GM18870 (cell line): ENCODE measurements around the gene MBLAC2.
A peak's percentile ranks its signal among the peaks of the same experiment; 100 is the strongest.

Experiments used
- ATAC-seq: cut with Tn5 transposase; IDR thresholded peaks from one replicate; pipeline ENCODE4 v1.9.1; 2021; ENCODE audit warnings: moderate library complexity; ENCODE audit not compliant: unreplicated experiment

MBLAC2 gene

GRCh38 chr5:90474235-90475107, at the start of gene MBLAC2, which contains the start of gene POLR3G:
Gene MBLAC2 (minus strand): TSS chr5:90474771. CDS start chr5:90474292, 479 bp downstream.
Gene POLR3G (plus strand): TSS chr5:90474864. CDS start chr5:90485568, 10,704 bp downstream.
- ATAC-seq: peak; percentile 80

DNA sequence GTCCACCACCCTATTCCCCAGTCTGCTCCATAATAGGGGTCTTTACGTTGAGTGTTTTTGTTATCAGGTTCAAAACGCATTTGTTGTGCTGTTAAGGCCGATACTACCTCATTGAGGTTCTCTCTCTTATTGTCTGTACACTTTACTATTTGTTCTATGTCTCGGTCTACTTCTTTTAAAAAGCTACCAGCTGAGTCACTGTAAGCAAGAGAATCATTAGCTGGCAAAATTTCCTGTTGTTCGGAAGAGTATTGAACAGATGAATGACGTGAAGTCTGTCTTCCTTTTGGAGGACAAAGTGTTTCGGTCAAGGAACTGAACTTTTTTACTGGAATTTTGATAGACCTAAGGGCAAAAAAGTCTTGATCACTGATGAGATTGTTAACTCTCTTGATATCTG, 44.5 kb upstream of the MBLAC2 start:
- ATAC-seq: no peak

- no peak for ATAC-seq
These were observed 44.1 kb upstream of the MBLAC2 start for GRCh38 chr5:90518661-90519060.

DNA sequence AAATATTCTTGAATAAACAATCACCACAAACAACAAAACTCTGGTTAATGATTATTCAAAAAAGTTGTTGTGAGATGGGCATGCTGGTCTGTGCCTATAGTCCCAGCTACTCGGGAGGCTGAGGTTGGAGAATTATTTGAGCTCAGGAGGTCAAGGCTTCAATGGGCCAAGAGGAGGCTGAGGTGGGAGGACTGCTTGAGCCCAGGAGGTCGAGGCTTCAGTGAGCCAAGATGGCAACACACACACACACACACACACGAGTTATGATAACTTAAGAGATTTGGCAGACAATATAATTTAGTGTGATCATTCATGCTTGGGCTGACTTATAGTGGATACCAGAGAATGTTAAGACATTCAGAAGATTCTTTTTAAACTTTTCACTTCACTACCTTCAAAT, 39.9 kb upstream of the MBLAC2 start:
- no peak for ATAC-seq

DNA sequence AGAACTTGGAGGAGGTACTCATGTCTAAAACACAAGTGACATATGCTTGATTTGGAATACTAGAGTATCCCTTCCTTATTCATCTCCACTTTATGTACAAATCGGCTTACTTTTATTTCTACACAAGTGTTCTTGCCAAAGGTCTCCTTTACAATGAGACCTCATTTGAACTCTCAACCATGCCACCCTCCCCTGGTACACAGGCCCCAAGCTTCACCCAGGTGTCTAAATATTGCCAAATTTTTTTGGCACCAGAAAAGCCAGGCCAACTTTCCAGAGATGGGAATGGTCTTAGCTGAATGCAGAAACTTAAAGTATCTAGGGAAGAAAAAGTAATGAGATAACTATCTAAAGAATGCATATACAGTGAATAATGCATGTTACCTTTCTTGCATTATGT, 35.9 kb upstream of the MBLAC2 start:
- ATAC-seq: no peak

DNA sequence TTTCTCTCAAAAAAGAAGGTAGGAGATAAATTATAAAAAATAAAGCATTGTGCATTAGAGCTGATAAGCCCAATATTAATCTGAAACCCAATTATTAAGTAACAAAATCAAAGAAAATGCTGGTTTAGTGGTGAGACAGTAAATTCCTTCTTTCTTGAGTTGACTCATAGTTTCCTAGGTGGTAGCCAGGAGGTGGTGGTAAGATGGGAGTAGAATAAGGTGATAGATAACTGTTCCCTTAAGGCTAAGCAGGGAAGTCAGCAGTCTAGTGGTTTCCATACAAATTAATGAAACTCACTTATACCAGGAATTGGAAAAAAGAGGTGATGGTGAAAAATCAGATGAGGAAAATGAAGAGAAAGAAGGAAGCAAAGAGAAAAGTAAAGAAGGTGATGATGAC, 31.6 kb upstream of the MBLAC2 start:
- ATAC-seq: no peak

- ATAC-seq: no peak
These were observed 30.2 kb upstream of the MBLAC2 start for GRCh38 chr5:90504743-90505142.

DNA sequence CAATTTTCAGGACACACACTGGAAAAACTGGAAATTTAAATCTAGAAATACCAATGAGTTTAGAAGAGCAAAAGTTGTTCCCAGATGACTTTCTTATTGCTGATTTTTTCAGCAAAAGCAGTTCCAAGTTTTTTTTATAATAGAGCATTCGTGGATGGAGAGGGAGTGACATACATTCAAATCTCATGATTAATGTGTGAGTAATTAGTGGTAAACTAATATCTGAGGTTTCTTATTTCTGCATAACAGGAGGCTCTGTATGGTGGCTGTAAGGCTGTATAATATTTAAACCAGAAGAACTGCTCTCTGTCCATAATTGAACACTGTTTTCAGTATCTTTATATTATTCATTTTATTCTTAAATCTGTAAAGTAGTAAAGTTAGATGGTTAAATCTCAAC, 29.0 kb upstream of the MBLAC2 start:
- no peak for ATAC-seq

- no peak for ATAC-seq
These were observed 20.6 kb upstream of the MBLAC2 start for GRCh38 chr5:90495146-90495545.

DNA sequence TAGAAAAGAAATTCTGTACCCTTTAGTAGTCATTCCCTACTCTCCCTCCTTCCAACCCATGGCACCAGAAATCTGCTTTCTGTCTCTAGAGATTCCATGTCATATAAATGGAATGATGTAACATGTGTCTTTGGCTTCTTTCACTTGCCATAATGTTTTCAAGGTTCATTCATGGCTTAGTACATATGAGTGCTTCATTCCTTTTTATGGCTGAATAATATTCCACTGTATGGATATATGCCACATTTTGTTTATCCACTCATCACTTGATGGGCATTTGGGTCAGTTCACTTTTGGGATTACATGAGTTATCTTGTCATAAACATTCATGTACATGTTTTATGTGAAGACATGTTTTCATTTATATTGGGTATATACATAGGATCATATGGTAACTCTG, 19.5 kb upstream of the MBLAC2 start:
- no peak for ATAC-seq

DNA sequence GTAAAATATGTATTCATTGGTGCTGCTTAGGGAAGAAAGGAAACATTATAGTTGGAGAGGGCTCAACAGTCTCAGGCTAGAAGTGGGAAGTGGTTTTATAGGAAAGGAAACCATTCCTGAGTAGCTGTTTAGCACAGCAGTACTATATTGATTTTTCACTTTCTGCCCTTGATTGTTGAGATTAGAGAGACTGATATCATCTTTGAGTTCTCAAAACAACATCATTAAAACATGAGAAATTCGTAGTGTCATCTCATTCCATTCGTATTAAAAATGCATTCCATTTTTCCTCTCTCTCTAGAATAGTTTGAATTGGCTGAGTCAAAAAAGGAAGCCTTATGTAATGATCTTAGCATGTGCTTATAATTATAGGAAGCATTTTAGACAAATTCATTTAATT, 14.2 kb upstream of the MBLAC2 start:
- no peak for ATAC-seq

- no peak for ATAC-seq
These were observed 10.0 kb upstream of the MBLAC2 start for GRCh38 chr5:90484540-90484939.

- no peak for ATAC-seq
These were observed 8.6 kb upstream of the MBLAC2 start for GRCh38 chr5:90483206-90483605.

DNA sequence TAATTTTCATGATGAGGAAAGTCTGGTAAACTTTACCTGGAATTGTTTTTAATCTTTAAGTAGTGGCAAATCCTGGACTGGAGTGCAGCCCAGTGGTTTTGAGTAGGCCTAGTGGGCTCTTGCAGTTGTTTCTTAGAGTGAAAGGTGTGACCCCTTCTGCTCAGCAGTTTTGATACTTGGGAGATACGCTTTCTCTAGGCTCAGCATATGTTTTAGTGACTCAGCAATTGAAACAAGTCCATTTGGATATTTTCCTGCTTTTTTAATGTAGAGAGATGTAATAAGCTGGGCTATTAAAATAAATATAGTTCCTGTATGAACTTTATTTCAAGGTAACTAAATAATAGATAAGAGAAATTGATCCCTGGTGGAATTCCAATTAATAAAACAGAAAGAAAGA, 6.1 kb upstream of the MBLAC2 start:
- no peak for ATAC-seq

DNA sequence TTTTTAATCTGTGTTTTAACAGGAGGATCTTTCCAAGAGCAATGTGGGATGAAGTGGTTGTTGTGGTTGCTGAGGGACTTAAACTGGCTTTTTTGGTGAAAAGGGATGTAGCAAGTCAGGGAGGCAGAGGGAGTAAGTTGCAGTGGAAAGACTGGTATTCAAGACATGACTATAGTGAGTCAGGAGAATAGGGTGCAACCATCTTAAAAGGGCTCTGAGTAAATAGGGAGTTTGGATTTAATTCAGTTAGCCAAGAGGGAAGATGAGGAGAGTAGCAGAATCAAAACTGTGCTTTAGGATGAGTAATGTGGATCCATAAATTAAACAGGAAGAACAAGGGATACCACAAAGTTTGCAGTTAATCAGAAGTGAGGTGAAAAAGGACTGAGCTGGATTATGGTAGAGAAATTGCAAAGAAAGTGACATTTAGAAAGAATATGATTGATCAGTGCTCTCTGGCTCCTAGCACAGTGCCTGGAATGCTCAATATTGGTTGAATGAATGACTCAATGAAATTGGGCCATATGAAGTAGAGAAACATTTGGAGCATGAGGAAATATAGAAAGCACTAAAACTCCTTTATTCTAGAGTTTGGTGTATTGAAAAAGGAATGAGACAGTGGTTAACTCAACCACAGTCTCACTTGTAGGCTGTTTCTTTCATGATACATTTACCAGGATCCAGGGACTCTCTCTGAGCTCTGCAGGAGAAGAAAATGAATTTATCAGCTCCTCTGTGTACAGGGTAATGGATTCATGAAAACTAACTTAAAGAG, 5.2 kb upstream of the MBLAC2 start:
- ATAC-seq: no peak

- no peak for ATAC-seq
These were observed 3.1 kb upstream of the MBLAC2 start for GRCh38 chr5:90477621-90478215.

DNA sequence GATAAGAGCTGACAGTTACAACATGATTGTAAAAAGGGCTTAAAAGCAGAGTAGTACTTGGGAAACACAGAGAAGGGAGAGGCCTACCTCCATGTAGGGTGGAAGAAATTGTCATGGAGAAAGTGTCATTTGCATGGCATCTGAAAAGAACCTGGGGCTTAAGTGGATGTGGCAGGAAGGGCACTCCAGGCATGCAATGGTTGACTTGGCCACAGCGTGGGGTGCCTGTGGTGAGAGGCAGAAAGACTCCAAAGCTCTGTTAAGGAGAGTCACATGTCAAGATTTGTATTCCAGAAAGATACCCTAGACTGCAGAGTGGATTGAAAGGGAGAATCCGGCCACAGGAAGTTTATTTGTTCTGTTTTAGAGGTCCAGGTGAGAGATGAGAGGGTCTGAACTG, 2.5 kb upstream of the MBLAC2 start:
- ATAC-seq: no peak

- ATAC-seq: no peak
These were observed 1.8 kb upstream of the MBLAC2 start for GRCh38 chr5:90476391-90476790.

DNA sequence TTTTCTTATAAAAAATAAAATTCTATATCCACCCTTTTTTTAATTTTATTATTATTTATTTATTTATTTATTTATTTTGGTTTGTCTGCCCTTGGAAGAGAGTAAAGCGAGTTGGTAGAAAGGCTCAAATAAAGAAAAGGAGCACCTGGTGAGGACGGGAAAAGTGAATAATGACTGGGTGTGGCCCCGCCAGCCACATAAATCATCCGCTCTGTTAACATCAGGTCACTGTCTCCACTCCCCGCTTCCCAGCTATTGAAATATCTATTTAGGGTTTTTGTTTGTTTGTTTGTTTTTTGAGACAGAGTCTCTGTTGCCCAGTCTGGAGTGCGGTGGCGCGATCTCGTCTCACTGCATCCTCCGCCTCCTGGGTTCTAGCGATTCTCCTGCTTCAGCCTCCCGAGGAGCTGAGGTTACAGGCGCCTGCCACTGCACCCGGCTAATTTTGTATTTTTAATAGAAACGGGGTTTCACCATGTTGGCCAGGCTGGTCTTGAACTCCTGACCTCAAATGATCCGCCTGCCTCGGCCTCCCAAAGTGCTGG, 937 bp upstream of the MBLAC2 start:
- ATAC-seq: no peak

DNA sequence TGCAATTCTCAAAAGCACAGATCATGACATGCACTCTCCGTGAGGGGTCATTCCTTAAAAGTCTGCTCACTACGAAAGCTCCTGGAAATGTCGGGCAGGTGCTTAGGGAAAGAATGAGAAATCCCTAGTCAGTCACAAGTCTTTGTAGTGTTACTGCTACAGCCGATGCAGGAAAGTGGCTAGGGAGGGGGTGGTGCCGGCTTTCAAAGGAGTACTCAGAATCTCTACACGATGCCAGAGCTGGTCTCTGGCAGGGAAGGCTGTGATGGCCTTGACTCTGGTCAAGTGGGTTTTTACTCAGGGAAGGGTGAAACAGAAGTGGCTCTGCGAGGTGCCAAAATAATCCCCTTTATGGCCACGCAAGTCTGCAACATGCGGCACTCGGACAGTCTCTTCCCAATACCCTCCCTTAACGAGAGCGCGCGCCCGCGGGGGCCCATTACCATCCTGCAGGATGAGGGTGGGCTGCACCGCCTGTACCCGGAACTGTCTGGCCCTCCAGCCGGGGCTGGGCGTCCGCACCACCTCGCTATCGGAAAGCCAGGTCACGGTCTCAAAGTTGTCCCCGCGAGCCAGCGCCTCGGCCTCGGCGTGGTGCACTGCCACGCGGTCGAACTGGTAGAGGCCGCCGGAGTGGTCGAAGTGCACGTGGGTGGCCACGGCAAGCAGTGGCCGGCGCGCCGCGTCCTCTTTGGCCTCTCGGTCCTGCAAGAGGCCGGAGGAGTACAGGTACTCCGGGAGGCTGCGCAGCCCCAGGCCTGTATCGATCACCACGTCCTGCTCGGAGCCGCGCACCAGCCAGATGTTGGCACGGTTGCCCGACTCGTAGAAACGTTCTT, 956 bp downstream of the MBLAC2 start:
- peak; percentile 27 for ATAC-seq
